Middle frontal gyrus (tissue), 1 donor: ENCODE results near the gene CDC27.
A peak's percentile ranks its signal among the peaks of the same experiment; 100 is the strongest.
"Not testable (repeated sequence)": the region's sequence is repeated elsewhere in the genome, so short reads cannot be mapped to it uniquely, and the experiment has no call there.

Experiments
- DNase-seq: peaks from one replicate; pipeline ENCODE4 v3.0.0-alpha.2; 2015; ENCODE audit warnings: low spot score; ENCODE audit errors: extremely low spot score

Gene CDC27

DNA sequence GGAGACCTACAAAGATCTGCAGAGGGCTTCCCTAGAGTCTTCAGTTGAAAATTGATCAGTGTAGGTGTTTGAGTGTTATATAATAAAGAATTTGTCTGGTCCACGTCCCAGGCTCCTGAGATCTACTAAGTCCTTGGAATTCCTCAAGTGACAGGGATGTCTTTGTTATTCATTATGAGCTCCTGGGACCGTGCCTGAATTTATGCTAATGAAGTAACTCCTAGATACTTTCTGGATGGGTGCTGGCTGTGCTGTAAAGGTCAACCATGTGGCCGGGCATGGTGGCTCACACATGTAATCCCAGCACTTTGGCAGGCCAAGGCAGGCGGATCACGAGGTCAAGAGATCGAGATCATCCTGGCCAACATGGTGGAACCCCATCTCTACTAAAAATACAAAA lies 43.7 kb downstream of the CDC27 start:
- DNase-seq = no peak

DNA sequence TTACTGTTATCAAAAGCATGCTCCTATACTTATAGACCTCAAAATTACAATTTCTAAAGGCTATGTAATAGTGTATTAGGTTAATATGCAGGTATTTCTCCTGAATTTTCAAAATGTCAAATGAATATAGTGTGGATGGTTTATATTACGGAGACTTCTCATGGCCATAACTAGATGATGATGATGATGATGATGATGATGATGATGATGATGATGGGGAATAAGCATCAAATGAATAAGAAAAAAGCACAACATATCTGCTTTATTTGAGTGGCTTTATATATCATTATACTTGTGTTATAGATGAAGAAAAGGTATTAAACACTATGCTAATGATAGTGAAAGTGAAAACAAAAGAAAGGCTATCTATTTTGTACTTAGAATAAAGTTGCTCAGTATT lies 53.9 kb downstream of the CDC27 start:
- DNase-seq = no peak

DNA sequence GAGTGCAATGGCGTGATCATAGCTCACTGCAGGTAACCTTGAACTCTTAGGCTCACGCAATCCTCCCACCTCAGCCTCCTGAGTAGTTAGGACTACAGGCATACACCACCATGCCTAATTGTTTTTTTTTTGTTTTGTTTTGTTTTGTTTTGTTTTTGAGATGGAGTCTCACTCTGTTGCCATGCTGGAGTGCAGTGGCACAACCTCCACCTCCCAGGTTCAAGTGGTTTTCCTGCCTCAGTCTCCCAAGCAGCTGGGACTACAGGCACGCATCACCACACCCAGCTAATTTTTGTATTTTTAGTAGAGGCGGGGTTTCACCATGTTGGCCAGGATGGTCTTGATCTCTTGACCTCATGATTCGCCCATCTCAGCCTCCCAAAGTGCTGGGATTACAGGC lies 54.7 kb downstream of the CDC27 start:
- not testable (repeated sequence) for DNase-seq

DNA sequence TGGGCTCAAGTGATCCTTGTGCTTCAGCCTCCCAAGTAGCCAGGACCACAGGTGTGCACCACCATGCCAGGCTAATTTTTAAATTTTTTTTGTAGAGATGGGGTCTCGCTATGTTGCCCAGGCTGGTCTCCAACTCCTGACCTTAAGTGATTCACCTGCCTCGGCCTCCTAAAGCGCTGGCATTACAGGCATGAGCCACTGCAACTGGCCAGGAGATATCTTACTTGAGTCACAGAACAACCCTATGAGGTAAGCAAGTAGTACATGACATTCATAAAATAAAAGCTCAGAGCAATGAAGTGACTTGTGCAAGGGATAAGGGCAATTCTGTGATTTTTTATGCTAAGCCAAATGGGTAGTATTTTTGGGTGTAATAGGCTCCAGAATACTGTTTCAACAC lies 57.3 kb downstream of the CDC27 start:
- DNase-seq = no peak

DNA sequence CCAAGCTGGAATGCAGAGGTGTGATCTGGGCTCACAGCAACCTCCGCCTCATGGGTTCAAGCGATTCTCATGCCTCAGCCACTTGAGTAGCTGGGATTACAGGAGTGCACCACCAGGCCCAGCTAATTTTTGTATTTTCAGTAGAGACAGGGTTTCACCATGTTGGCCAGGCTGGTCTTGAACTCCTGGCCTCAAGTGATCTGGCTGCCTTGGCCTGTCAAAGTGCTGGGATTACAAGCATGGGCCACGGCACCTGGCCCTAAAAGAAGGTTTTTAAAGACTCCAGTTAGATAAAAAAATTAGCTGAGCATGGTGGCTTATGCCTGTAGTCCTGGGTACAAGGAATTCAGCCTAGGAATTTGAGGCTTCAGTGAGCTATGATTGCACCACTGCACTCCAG lies 62.3 kb downstream of the CDC27 start:
- DNase-seq = not testable (repeated sequence)

DNA sequence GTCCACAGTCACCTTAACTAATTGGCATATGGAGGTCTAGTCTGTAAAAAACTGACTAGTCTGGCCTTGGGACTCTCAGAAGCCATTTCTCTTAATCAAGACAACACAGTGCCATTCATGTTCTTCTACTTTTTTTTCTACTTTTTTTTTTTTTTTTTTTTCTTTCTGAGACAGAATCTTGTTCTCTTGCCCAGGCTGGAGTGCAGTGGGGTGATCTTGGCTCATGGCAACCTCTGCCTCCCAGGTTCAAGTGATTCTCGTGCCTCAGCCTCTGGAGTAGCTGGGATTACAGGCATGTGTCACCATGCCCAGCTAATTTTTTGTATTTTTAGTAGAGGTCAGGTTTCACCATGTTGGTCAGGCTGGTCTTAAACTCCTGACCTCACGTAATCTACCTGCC lies 65.8 kb downstream of the CDC27 start:
- DNase-seq = not testable (repeated sequence)

DNA sequence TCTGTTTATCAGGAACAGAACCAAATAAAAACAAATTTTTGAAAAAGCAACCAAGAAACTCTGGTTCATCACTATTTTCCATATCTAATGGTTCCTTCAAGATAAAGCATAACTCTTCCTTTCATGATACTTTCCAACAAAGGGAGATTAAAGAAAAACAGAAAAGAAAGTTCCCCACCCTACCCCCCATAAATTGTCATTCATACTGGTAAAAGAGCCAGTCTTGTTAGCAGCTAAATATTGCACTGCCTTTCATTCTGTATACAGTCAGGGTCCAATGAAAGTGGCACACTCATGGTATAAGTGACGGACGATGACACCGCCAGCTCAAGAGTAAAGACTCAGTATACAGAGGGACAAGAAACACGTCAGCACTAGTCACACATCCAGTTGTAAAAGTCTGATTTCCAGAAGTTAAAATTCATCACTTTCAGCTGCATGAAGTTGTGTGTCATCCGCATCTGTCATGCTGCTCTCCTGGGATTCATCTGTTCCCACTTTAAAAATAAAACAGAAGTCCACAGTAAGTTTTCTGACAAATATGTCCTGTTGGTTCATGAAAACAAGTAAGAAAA lies 68.5 kb downstream of the CDC27 start:
- DNase-seq = no peak

DNA sequence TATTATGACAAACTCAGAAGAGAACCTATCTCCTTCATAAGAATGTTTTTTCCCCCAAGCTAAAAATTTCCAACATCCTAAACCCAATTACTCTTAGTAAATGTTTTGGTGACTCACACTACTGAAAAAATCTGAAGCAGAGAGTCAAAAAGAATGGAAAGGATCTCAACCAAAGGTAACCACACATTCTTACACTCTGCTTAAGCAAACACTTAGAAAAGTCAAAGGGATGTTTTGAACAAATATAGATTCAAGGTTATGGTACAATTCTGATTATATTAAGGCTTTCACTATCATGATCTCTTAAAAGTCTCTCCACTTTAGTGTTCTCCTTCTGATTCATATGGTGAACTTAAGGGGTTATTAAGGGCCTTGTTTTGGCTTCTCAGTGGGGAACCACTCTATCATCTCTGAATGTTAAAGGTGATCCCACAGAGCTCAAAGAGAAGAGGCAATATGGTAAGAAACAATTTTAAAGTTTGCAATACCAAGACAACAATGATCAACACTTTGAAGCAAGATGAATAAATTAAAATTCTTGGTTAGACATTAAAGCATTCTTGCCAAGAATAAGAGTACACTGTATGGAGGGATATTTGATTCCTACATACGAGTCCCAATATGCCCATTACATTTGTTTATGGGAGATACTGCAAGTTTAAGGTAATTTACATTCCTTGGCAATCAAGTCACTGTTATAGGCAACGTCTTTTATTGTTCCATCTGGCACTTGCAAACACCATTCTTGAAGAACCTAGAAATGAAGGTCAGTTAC lies 69.2 kb downstream of the CDC27 start:
- no peak for DNase-seq

DNA sequence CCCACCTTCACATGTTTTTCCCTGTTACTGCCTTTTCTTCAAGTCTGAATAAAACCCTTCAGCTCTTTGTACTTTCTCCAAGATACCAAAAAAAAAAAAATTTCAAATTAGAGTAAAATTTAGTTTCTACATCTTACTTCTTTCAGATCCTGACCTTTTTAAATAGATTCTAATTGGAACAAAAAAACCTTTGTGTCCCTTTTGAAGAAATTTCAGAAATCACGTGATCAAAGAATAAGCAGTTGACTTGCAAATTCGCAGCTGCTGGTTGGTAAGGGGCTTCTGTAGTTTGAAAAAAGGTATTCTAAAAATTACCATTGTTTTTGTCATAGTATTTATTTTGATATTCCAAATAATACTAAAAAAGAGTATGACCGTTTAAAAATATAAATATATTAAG lies 71.7 kb downstream of the CDC27 start:
- no peak for DNase-seq

DNA sequence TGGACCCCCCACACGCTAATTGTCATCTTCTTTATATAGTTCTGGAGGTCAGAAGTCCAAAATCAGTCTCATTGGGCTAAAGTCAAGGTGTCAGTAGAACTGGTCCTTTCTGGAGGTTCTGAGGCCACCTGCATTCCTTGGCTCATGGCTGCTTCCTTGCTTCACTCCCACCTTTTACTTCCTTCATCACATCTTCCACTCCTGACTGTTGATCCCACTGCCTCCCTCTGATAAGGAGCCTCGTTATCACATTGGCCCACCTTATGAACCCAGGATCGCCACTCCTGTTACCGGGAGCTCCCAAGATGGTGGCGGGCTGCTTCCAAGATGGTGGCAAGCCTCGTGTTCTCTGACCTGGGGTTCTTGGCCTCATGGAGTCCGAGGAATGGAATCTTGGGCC lies 83.0 kb downstream of the CDC27 start:
- no peak for DNase-seq

DNA sequence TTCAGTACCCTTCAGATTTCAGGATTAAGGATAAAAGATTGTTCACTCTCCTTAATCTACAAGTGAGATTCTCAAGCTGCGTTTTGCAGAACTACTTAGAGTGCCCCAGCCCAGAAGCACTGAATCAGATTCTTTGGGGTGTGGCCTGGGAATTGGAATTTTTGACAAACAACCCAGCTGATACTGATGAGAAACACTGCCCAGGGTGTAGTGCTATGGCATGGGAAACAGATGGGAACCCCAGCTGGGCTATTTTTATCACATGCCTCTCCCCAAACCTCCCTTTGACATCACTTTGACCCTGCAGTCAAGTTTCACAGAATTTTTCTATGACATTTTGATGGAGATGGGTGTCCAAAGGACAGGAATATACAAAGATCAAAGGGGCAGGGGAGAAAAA lies 83.8 kb downstream of the CDC27 start:
- DNase-seq = not testable (repeated sequence)

DNA sequence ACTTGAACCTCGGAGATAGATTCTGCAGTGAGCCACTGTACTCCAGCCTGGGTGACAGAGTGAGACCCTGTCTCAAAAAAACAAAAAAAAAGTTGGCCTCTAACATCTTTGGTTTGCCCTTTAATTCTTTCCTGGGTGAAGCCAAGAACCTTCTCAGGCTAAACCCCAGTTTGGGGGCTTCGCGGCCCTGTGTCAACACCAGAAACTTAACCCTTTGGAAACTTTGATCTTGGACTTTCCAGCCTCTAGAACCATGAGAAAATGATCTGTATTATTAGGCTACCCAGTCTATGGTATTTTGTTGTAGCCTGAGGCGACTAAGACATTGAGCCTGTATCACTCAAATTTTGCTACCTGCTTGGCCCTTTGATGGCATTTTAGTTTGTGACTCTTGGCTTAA lies 86.2 kb downstream of the CDC27 start:
- no peak for DNase-seq

DNA sequence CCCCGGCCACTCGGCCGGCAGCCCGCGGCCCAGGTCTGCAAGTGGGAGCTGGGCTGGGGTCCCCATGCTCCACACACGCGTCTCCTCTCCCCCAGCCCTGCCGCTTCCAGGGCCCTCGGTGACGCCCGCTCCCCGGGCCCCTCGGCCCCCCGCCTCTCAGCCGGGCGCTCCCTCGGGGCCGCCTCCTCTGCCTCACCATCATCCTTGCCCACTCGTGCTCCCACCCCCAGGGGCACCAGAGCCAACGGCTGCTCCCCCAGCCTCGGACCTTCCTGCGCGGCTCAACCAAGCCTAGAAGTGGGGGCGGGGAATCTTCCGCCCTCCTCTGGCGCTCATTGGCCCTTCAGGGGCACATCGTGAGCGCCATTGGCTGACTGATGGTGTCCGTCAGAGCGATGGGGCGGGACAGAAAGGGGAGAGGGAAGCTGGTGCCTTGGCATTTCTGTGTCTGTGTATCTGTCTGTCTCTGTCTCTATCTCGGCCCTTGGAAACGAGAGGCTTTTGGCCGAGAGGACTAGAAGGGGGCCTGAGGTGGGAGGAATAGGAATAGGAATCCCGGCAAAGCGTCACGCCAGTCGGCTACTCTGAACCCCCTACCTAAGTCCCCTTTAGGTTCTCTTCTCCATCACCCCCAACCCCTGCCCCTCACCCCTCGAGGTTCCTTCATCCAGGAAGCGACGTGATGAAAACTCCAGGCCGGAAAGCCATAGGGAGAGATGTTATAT lies 88.9 kb downstream of the CDC27 start:
- peak; percentile 91 for DNase-seq

DNA sequence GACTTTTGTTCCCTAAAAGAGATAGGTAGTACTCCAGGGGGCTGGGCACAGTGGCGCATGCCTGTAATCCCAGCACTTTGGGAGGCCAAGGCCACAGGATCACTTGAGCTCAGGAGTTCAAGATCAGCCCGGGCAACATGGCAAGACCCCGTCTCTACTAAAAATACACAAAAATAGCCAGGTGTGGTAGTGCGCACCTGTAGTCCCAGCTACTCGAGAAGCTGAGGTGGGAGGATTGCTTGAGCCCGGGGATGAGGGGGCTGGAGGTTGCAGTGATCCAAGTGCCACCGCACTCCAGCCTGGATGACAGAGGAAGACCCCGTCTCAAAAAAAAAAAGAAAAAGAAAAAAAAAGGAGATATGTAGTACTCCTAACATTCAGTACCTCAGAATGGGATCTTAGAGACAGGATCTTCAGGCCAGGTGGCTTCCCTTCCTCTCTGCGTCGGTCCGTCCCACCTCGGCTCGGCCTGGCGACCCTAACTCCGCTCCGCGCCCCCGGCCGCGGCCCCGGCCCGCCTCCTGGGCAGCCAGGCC lies 89.6 kb downstream of the CDC27 start:
- DNase-seq = no peak

DNA sequence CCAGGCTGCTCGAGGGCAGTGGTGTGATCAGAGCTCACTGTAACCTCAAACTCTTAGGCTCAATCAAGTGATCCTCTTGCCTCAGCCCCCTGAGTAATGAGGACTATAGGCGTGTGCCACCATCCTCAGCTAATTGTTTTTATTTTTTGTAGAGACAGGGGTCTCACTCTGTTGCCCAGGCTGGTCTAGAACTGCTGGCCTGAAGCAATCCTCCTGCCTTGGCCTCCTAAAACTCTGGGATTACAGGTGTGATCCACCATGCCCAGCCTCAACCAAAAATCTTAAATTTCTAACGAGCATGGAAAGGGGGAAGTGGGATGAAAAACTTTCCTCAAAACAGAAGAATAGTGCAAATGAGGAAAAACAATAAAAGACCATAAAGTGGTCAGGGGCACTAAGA lies 92.8 kb downstream of the CDC27 start:
- no peak for DNase-seq

DNA sequence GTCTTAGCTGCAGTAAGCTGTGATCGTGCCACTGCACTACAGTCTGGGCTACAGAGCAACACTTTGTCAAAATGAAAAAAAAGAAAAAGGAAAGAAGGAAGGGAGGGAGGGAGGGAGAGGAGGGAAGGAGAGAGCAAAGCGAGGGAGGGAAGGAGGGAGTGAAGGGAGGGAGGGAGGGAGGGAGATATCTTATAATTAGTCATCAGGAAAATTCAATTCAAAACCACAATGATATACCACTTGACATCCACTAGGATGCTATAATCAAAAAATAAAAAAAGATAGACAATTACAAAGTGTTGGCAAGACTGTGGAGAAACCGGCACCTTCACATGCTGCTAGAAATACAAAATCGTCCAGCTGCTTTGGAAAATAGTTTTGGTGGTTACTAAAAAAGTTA lies 93.8 kb downstream of the CDC27 start:
- no peak for DNase-seq

DNA sequence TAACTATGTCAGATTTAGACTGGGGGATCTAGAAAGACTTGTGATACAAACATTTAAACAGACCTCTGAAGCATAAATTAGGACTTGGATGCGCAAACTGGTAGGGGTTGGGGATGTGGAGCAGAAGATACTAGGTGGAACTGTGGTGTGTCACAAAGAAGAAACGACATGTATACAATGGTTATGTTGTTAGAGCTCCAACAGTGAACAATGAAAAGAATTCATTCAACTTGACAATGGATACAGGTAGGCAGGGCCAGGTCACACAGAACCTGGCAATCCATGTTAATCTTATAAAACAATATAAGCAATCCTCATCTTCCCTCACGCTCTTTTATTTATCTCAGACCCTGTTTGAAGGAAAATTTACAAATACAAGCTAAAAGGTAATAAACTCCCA lies 102.0 kb downstream of the CDC27 start:
- DNase-seq = no peak

DNA sequence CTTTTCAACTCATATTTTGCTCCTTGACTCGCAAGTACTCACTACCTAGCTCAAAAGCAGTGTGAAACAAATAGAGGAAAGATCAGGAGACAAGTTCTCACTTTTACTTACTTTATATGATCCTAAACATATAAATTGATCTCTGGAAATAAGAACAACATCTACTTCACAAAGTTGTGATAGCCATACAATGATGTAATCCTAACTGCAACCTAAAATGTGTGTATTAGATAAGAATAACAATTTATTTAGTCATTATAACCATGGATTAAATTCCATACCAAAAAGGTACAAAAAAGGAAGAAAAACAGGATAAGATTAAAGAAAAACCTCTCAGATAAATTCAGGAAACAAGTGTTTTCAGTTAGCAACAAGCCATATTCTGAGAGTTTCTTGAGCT lies 103.4 kb downstream of the CDC27 start:
- no peak for DNase-seq

DNA sequence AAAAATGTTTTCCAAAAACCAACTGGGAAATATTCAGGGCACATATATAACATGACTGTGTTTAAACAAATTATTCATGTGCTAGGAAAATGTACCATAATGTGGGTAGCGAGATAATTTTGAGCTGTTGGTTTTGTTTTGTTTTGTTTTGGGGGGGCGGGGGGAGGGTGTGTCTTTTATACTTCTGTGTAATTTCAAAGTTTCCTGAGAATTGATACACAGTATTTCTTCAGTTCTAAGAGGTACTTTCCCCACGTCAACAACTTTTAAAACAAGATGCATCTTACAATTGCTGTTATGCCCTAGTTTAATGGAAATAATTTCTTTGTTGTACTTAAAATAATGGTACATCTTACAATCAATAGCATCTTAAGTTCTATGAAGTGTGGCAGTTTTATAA lies 110.3 kb downstream of the CDC27 start:
- DNase-seq = no peak

DNA sequence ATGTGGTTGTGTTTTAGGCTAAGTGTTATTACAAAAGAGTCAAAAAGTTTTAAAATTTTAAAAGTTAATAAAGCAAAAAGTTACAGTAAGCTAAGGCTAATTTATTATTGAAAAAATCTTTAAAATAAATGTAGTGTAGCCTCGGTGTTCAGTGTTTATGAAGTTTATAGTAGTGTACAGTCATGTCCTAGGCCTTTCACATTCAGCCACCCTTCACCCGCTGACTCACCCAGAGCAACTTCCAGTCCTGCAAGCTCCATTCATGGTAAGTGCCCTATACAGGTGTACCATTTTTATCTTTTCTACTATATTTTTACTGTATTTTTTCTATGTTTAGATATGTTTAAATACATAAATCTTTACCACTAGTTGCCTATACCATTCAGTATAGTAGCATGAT lies 111.5 kb downstream of the CDC27 start:
- no peak for DNase-seq

DNA sequence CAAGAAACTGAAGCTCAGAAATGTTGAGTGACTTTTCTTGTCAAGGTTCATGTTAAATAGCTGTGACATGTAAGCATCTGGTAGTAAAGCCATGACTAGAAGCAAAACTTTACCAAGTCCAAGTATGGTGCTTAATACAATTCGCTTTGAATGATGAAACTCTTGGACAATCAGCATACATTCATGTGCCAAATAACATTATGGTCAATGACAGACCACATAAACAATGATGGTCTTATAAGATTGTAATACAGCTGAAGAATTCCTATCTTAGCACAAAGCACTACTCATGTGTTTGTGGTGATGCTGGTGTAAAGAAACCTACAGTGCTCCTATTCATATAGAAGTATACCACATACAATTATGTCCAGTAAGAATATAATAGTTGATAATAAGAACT lies 112.9 kb downstream of the CDC27 start:
- DNase-seq = no peak

DNA sequence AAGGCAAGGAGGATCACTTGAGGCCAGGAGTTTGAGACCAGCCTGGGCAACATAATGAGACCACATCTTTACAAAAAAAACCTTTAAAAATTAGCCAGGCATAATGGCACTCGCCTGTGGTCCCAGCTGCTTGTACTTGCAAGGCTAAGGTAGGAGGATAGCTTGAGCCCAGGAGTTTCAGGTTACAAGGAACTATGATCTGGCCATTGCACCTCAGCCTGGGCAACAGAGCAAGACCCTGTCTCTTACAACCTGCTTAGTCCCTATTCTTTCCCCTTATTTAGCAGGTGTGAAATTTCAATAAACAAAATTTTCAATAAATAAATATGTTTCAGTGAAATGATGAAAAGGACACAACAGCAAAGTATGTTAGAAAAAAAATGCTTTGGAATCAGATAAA lies 114.7 kb downstream of the CDC27 start:
- not testable (repeated sequence) for DNase-seq
